Stimulated activated naive CD8-positive, alpha-beta T cell treated with anti-CD3 and anti-CD28 coated beads, Interleukin-15, Interleukin-2, amounts not matched to agents 100 U/mL and 50 U/mL, for 24 hours (primary cell): ENCODE results near the gene BCOR.
A peak's percentile ranks its signal among the peaks of the same experiment; 100 is the strongest.

ENCODE experiments used
- ATAC-seq: fragments of 150-1000 bp; cut with Tn5 transposase; one replicate; pipeline ENCODE4 v1.10.0; 2021
- DNase-seq: peaks from one replicate; pipeline ENCODE4 v3.0.0; 2021

Gene BCOR

DNA sequence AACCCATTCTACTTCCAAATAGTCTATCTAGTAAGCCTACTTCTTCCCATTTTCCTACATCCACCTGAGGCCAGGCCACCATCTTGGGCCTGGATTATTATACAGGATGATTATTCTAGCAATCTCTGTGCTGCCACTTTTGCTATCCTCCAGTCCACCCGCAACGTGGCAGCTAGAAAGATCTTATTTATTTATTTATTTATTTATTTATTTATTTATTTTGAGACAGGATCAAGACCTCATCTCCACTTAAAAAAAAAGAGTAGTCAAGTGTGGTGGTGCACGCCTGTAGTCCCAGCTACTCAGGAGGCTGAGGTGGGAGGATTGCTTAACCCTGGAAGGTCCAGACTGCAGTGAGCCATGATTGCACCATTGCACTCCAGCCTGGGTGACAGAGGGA is 15.2 kb upstream of the BCOR start:
- ATAC-seq (no peak), DNase-seq (no peak)

DNA sequence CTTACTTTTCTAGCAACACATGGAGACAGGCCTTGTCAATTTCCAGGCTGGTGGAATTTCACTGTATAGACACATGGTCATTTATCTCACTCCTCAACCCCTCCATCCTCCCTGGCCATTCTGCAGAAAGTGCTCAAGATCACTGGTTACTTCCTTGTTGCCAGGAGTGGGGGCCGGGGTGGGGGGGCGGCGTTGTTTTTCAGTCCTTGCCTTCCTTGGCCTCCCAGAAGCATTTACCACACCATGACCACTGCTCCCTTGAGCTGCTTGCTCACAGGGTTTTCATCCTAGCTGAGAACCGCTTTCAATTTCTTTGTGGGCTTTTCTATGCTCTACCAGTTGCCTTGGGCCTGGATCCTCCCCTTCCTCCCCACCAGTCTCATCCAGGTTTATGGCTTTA is 14.1 kb upstream of the BCOR start:
- DNase-seq (no peak), ATAC-seq (no peak)

DNA sequence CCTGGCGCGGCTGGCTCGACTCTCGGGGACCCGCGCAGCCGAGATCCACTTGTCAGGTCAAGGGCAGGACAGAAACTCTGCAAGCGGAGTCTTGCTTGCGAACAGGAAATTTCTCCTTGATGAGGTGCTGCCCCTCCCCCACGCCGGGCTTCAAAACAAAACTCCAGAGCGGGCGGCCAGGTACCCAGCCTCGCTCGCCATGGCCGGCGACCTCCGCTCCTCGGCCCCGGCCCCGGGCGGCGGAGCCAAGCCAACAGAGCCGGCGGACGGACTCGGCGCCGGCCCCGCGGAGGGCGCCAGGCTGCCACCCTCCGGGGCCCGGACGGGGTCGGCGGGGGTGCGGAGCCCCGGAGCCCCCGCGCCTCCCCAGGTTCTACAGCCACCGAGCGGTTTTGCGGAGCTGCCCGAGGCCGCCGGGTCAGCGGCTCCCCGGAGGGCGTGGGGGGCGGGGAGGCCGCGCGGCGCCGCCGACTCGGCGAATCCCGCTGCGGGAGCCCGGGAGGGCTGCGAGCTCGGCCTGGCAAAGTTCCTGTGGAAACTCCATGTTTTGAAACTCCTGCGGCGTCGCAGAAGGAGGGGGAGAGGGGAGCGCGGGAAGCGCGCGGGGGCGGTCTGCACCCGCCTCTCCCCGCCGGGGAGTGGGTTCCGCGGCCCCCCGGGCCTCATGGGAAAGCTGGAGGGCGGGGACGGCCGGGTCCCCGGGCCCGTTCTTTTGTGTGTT is 11.7 kb upstream of the BCOR start:
- DNase-seq (no peak), ATAC-seq (no peak)

DNA sequence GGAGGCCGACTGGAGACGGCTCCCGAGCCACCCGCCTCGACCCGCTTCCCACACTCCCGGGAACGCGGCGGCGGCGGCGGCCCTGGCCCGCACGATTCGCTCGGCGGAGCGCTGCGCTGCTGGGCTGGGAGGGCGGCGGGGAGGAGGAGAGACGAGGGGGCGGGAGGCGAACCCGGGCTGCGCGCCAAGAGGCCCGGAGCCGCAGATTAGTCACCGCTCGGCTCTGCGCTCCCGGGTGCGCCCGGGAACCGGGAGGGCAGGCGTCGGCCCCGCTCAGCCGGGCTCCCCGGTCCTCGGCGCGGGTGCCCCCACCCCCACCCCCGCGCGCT is 11.2 kb upstream of the BCOR start:
- ATAC-seq (peak; percentile 47), DNase-seq (peak; percentile 71)

DNA sequence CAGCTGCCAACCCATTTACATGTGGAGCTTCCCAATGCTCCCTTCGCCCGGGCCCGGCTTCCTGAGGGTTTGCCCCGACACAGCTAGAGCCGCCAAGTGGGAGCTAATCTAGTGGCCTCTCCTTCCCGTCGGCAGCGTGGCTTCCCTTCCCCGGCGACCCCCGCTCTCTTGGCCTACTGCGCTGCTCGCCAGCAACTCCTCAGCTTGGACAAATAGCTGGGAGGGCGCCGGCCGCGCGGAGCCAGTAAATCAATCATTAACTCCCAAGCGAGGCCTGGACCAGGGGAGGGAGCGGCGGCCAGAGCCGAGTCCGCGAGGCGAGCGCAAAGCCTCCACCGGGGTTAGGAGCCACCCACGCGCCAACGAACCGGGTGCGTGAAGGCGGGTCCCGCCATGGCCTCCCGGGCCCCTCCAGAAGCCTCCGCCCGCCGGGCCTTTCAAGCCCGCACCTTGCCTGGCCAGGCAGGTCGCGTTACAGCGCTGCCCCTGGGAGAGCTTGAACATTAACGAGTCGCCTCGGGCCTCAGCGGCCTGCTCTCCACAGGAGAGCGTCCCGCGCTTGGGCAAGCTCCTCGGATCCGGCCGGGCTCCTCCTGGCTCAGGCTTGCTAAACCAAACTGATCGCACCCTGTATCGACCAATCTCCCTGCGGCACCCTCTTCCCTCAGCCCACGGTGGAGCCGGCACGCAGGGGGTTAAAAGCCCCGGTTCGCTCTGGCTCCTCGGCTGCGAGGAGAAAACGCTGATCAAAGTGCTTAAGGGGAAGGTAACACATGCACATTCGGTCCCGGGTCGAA is 10.6 kb upstream of the BCOR start:
- DNase-seq (no peak), ATAC-seq (no peak)

DNA sequence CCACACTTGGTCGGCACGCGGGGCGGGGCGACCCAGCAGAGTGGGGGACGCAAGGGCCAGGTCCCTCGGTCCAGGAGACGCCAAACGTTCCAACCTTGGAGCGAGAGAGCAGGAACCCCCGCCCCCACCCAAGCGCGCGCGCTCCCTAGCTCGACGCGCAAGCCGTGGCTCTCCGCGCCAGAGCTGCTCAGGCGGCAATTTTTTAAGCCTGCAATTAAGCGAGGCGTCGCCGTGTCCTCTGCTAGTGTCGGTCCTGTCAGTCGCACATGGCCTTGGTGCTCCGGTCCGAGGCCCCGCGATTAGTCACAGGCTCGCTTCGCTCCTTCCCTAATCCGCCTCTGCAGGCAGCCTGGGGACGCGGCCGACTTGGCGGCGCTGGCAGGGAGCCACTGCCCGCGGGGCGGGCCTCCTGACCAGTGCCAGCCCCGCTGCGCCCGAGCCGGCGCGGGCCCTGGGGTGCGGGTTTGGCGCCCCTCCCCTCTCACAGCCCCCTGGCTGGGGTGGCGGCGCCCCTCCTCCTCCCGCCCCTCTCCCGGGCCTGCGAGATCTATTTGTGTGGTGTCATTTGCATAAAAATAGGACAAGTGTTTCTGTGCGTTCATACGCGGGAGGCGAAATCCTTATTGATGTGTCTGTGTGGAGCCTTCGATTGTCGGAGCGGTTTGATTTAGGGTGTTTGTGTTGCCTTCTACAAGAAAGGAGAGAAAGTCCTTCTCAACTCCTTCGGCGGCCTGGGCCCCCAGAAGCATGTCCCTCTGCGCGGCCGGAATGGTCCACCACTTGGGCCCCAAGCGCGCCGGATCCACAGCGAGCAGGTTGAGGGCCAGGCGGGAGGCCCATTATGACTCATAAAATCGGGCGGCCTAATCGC is 9.8 kb upstream of the BCOR start:
- DNase-seq: no peak
- no peak for ATAC-seq

DNA sequence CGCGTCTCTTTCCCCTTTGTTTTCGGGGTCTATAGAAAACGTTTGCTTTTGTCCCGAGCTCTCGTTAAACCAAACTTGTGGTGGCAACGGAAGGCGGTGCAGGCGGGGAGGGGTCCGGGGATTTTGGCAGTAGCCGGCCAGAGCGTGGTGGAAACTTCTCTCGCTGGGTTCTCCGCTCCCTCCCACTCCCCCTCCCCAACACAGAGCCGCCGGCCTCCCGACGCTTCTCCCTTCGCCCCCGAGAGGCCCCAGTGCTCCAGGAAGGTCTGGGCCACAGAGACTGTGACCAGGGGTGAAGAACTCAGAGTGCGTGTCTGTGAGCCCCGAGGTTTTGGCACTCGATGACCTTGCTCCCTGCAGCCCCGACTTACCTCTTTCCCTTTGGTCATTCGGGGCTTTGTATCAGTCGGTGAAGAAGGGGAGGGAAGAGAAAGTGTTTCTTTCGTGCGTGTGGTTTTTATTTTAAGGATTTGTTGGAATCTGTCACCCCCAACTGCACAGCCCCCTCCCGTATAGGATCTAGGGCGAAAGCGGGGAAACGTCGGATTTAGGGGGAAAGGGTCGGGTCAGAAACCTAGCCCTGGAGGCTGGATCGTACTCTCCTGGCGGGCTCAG is 9.0 kb upstream of the BCOR start:
- no peak for DNase-seq
- ATAC-seq: no peak

DNA sequence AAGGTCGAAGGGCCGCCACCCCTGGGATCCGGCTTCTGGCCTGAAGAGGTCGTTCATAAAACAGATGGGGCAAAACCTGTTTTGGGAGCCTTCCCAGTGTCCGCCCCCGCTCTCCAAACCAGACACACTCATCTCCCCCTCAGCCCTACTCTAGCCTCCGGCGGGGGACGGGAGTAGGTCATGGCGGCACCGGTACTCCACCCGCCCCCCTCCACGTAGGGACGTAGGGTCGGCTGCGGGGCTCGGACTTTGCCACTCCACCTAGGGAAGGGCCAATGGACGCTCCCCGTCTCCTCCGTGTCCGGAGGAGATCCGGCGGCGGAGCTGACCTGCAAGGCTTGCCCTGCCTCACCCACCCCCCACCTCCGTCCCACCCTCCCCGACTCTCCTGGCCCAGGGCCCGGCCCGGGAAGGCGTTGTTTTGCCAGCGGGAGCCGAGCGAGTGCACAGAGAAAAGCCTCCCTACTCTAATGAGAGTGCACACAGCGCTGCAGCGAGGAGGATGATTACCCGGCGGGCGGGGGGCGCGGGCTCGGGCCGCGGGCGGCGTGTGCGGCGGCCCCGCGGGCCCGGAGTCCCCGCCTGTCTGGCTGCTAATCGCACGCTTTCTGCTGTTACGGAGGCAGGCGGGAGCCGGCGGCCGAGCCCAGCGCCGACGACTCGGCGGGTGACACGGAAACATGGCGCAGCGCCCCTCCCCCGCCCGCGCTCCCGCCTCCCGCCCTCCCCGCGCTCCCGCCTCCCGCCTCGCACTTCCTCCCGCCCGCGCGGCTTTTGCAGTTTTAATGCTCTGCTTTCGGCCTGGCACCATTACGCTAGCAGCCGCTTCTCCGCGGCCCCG is 8.3 kb upstream of the BCOR start:
- ATAC-seq (peak; percentile 28), DNase-seq (peak; percentile 75)

DNA sequence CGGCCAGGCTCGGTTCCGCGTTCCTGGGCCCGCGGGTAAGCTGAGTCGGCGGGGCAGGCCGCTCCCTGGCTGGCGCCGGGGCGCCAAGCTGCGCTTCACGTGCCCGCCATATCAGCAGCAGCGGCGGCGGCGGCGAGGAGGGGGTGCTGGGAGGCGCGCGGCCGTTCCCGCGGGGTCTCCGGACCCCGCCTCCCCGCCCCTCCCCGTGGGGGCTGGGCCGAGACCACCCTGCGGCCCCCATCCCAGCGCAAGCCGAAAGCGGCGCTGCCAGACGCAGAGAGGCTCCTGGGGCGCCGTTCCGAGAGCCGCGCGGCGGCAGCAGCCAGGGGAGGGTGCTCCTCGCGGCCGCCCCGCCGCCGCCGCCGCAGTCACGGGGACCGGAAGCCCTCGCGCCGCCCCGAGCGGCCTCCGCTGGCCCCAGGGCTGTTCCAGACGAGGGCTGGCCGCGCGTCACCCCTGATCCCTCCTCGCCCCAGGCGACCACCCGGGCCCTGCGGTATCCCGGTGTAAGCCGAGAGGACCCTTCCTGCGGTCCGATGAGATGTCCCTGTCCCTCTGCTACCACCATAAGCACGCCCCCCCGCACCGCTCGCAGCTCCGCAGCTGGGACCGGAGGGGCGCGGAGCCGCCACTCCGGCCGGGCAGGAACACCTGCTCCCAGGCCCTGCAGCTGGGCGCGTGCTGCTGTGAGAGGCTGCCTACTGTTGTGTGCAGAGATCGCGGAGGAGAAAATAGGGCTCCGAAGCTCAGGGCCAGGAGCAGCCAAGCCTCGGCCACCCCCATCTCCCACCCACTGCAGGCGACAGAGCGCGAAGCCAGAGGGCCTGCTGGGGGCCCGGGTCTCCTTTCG is 7.5 kb upstream of the BCOR start:
- DNase-seq (peak; percentile 44), ATAC-seq (peak; percentile 50)

DNA sequence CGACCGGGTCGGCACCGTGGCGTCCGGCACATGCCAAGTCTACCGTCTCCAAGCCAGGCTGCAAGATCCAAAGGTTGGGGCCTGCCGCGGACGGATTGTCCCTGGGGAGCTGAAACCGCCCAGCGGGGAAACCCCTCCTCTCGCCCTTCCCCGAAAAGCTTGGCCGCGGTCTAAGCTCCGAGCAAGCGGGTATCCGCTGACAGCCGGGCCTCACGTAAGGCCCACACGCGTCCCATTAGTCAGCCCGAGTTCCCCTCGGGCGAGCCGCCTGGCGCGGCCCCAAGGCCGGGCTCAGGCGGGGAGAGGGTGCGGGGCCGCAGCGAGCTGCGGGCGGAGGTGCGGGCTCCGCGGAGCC is 6.8 kb upstream of the BCOR start:
- DNase-seq: peak; percentile 52
- ATAC-seq: peak; percentile 45

DNA sequence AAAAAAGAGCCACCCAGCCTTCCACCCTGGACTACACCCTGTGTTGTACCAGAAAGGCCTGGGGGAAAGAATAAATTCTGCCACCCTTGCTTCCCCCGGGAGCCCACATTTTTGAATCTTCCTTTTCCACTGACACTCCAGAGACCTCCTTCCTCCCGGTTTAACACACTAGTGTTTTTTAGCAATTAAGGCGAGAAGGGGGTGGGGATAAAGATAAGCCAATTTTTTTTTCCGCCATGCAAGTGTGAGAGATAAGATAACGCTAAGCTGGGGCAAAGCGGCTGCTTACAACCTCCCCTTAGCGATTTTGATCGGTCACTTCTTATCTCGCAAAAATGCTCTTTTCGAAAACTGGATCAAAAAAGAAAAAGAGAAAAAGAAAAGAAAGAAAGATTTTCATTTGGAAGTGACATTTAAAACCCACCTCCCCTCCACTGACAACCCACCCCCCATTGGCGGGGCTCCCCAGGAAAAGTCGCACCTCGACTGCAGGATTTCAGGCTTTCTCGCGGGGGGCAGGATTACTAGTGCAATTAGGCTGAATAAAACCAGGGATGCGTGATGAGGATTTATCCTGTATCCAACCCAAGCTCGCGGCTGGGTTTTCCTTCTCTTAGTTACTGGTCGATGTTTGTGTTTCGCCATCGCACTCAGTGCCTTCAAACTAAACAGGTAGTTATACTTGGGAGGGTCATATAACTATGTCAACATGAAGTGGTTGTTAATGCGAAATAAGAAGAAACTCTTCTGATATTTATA is 6.0 kb upstream of the BCOR start:
- no peak for ATAC-seq
- DNase-seq: no peak

DNA sequence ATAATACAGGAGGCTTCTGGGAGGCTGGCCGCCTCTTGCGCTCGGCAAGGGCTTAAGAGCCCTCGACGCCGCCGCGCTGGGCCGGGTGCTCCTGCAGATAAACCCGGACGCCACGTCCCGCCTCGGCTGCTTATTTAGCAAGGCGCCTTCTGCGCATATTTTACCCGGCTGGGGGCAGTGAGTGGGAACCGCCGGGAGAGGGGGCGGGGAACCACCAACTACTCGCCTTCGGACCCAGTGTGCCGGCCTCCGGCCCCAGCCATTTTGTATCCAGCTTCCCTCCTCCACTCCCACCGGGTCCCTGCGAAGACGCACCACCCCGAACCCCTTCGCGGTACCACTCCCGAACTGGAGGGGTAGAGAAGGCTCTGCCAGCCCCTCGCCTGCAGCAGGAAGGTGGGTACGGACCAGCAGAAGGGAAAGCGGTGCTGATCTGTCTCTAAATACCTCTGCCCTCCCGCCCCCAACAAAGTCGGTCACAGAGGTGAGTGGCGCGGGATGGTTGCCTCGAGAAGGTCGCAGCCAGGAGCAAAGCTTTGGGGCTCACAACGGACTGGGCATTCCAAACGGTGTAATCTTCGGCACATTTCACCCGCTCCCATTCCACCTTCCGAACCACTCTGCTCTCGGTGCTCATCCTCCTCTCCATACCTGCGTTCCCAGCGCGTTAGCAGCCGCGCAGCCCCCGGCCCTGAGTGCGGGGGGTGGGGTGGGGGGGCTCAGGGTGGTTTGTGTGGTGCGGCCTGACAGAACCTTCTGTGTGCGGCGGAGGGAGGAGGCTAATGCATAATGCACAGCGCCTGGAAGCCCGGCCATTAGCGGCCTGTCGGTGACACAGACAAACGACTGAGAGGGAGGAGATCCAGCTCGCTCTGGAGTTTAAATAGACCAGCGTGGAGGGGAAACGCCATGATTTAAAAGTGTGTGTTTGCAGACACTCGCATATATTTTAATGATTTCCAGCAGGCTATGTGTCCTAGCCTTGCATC is 4.9 kb upstream of the BCOR start:
- ATAC-seq (no peak), DNase-seq (no peak)

DNA sequence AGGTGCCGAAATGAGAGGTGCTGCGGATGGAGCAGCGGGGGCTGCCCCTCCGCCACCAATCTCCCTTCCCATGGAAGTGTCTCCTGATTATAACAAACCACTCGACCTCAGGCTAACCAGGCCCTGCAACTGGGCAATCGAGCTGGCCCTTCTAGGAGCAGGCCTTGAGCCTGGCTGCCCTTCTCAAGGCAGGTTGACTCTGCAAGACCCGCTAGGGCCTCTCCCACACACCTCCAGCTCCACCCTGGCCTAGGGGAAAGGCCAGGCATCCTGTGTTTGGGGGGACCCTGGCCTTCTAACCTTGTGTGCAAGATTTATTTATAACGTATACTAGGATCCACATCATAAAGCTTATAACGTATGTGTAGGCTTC is 3.7 kb upstream of the BCOR start:
- DNase-seq (no peak), ATAC-seq (no peak)

DNA sequence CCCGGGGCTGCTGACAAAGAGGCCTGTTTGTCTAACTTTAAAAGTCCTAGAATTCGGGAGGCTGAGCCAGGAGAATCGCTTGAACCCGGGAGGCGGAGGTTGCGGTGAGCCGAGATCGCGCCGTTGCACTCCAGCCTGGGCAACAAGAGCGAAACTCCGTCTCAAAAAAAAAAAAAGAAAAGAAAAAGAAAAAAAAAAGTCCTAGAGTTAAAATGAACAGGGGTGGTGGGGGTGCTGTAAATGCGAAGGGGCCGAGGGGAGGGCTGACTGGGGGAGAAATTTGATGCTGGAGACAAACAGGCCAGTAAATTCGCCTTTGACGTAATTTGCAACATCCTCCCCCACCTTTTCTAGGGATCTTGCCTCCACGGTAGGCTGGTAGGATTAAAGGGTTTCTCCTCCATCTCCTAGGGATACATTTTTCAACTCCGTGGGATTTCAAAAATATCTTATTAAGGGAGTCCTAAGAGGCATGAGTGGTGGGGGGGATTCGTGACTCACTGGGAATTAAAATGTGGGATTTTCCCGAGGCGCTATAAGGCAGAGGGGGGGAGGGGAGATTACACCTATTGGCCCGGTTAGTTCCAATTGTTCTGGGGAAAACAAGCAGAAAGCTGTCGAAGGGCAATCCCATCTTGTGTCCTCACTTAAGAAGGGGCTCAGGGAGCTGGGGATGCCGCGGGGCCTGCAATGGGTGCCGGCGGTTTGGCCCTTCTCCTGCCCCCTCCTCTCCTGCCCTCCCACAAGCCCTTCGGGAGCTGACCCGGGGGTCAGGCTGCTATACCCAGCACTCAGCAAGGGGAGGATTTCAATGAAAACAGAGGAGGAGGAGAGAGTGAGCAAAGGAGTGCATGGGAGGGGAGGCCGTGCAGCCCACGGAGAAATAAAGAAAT is 3.0 kb upstream of the BCOR start:
- ATAC-seq (no peak), DNase-seq (no peak)

DNA sequence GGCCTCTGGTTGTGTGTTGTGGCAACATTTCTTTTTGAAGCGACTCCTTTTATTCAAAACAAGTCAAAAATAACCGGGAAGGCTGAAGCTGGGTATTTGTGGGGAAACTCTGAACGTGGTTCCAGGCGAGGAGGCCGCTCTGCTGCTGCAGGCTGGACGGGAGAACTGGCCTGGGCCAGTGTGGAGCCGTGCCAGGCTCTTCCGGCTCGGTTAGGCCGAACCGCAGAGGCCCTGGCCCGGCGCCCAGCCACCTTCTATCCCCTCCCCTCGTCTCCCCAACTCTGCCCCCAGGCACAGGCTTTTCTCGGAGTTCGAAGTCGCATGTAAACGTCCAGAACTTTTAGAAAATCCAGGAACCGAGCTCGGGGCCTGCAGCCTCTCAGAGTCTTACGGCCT is 2.4 kb upstream of the BCOR start:
- ATAC-seq: no peak
- DNase-seq: no peak

DNA sequence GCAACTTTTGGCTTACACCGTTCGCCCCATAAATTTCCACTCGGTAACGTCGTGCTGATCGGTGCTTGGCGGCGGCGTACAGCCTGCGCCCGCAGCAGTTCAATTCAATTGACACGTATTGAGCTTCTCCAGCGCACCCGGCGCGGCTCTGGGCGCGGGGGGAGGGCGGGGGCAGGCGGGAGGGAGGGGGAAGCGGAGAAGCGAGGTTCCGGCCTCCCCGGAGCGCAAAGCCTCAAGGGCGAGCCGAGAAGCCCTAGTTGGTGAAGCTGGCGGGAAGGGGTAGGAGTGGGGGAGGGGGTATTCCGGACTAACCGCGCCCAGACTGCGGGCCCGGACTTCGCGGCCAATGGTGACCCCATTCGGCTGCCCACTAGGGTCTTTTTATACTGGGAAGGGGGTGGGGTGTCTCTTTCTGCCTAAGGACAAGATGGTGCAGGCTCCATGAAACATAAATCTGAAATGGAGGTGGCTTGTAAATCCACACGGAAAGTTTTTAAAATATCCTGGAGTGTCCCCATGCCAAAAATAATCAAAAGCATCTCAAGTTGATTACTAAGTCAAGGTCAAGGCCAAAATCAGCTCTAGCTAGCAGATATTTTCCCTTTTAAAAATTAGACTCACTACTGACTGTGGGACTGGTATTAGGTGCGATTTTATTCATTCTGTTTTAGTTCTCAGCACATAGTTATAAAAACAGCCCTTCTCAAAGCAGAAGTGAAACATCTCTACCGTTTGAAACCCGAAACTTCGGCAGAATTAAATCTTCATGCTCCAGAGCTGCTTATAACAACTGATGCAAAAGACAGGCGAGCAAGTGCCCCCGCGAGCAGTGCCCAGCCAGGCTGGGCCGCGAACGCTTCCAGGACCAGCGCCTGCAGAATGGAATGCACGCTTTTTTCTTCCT is 1.5 kb upstream of the BCOR start:
- DNase-seq: peak; percentile 57
- peak; percentile 19 for ATAC-seq
